HG02678 (cell line): ENCODE measurements around the gene GARNL3.

Experiments used
- ATAC-seq: cut with Tn5 transposase; IDR thresholded peaks from one replicate; pipeline ENCODE4 v1.9.1; 2021; ENCODE audit warnings: mild to moderate bottlenecking, moderate library complexity; ENCODE audit not compliant: unreplicated experiment

GARNL3 gene

DNA sequence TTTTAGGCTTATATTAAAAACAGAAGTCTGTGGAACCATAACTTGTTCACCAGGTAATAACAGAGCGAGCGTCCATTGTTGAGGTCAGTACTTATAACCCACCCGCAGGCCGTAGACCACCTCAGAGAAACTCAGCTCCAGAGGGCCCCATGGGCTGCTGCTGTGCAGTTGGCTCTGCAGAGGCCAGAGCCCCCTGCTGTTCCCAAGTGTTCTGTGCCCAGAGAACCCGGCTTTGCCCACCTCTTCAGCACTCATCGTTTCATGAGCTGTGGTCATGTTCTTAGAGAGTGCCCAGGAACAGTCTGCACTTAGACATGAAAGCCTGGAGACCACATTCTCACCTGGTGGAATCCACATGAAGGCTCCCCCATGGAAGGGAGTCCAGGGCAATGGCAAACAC, 82.0 kb downstream of the GARNL3 start:
- no peak for ATAC-seq

DNA sequence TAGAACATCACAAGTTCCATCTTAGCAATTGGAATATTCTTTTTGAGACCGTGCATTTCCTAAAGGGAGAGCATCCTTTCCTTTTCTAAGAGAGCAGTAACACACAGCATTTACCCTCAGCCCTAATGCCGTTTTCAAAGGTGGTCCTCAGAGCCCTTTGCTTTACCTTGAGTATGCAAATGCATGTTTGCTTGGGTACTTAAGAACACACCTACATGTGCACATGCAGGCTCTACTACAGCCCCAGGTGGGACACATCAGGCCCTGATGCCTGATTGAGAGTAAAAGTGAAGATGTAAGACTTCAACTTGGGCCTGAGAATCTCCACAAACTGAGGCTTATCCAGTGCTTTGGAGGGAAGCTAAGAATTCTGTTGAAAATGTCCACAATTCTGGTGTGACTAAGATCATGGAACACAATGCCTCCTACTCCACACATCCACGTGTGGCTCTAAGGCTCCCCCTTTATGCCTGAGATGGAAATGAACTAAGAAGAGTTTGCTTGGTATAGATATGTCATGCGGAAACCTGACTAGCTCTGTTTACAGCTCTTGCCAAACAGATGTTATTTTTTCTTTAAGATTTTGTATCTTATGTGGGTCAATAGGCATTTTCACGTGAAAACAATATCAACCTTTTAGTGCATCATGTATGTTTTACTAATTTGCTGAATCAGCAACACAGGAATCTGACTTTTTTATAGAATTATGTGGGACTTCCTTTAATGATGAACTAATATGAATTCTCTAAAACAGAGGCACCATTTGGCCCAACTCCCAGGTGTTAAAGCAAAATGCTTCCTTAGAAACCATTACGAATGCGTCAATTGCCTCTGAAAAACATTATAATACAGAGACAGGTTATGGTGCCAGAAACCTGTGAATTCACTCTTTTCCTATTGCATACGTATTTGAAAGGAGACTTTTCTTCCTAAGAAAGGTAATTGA, 83.5 kb downstream of the GARNL3 start:
- no peak for ATAC-seq

DNA sequence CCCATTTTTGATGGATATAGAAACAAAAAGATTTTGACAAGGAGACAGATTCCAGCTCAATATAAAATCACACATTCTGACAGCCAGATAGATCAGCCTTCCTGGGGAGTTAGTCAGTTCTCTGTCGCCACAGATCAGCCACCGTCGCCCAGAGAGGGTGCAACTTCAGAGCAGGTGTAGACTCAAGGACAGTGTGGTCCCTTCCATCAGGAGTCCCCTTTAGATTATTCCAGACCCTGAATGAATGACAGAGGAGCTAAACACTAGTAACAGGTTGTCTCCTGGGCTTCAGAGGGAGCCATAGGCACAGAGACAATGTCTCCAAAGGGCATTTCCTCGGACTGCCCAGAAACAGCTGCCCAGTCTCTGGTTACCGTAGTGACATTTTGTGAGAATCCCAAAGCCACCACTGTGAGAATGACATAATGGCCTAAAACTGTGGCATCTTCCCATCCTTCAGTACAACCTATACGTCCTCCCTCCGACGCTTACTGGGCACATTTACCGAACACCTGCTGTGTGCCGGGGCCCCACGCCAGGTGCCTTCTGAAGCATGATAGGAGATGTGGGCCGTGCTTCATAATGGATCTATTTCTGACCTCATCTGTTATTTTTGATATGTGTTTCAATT, 85.0 kb downstream of the GARNL3 start:
- no peak for ATAC-seq

DNA sequence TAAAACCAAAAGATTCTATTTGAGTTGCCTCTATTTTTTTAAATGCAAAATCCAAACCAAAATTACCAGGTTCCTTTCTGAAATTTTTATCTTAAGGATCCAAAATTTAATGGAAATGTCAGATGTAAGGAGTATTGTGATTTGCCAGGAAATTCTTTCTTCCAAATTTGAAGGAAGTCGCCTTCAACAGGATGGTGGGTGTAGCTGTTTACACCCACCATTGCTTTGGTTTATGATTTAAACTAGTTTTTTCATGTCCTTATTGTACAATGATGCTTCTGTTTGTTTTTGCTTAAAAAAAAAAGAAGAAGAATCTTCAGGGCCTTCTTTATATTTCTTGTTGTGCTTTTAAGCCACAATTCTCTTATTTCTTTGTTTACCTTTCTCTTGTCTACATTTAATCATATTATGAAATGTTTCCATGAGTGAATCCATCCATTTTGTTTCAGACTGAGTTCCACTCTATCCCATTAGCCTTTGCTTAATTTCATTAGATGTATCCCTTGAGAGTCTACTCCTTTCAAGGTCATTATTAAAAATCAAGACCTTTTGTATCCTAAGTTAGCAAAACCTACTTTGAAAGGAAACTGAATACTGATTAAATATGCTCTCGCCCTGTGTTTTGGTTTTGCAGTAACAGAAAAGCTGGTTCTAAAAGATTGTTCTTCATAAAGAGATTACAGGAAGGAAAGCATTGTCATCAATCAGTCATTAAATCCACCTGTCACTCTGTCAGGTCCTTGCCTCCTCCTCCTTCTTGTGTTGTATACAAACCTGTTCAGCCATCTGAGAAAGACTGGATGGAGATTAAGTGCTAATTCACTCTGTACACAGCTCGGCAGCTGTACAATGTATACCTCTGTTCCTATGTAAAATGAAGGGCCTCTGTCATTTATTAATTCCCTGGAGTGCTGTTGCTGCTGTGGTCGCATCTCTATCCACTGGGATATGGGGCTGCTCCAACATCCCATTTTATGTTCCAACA, 86.9 kb downstream of the GARNL3 start:
- no peak for ATAC-seq

DNA sequence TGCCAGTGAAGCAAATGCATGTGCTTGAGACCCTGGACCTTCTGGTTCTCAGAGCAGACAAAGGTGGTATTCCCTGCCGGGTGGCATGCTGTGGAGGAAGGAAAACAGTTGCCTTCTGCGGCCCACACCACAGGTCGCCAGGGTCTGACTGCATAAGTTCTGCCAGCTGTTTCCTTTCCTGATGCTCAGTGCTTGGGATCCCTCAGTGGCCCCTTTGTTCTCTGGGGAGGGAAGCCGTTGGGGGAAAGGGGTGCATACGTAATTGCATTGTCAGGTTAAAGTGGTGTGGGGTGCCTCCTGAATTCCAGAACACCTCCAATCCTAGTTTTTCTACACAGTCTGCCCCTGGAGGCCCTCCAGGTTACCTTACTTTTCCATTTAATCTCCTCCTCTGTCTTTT, 89.3 kb downstream of the GARNL3 start:
- ATAC-seq, result no peak

DNA sequence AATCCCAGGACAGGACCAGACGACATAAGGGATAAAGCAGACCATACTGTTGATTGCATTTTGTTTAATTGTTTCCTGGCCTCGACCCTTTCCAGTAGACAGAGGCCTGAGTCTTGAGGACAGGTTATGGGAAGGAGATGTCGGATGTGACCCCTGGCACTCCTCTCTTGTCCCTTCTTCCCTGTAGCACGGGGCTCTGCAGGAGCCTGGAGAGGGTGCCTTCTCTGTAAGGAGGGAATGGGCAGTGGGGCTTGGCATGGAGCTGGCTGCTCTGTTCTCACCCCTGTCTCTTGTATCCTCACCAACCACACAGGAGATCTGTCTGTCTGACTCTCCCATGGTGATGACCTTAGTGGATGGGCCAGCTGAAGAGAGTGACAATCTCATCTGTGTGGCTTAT, 92.3 kb downstream of the GARNL3 start:
- ATAC-seq, result no peak

DNA sequence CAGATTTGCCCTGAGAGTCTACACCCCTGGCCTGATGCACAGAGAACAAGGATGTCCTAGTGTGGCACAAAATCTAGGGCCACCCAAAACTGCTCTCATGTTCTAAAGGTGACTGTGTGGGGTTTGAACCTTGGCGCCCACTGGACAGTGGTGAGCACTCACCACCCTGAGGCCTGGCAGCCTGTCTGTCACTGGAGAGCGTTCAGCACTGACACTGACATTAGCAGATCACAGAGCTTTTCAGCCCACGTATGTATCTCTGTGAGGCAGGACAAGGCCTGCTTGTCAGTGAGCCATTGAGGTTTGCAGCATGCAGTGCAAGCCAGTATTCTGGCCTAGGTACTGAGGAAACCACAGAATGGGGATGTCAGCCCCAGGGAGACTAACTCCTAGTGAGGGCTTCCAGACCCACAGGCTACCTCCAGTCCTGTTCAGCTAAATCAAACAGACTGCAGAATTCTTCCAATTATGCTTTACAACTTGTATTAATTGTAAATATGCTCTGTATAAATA, 93.5 kb downstream of the GARNL3 start:
- ATAC-seq, result no peak

DNA sequence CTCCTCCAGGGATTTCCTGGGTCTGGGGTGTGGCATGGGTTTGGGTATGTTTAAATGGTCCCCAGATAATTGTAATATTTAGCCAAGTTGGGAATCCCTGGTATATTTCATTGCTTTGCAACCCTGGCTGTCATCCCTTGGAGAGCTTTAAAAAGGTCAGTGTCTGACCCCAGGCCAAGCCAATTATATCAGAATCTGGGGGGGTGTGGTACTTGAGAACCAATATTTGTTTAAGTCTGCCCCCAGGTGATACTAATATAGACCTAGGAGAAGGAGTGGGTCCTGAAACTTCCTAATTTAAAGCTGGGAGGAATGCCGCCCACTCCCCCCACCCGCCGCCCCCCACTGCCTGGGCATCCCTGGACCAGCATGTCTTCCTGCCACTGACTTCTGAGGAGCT, 94.2 kb downstream of the GARNL3 start:
- no peak for ATAC-seq

DNA sequence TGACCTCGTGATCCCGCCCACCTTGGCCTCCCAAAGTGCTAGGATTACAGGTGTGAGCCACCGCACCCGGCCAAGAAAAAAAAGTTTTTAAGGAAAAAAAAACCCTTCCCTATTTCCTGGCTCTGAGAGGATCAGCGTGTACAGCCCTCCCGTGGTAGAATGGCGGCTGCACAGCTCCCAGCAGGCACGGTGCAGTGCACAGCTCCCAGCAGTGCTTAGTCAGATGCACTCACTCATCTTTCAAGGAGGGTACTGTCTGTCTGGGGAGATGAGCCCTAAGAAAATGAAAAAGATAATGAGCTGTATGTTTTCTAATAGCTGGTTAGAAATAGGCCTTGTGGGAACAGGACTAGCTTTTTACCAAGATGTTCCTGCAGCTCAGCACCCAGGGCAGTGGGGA, 95.7 kb downstream of the GARNL3 start:
- no peak for ATAC-seq

DNA sequence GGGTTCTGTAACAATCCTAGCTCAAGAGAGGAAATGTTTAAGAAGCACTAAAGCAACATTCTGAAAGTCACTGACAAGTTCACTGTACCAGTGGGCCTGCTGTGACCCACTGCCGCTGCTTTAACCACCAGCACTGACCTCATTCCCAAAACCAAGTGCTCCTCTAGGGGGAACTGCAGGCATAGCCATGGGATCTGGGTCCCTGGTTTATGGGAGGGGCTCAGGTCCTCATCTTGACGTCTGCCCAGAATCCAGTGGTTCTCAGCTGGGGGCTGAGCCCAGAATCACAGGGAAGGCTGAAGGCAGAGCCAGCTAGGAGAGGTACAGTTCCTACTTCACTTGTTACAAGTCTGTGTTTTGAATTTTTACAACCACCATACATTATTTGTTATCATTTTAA, 96.3 kb downstream of the GARNL3 start:
- ATAC-seq, result no peak

DNA sequence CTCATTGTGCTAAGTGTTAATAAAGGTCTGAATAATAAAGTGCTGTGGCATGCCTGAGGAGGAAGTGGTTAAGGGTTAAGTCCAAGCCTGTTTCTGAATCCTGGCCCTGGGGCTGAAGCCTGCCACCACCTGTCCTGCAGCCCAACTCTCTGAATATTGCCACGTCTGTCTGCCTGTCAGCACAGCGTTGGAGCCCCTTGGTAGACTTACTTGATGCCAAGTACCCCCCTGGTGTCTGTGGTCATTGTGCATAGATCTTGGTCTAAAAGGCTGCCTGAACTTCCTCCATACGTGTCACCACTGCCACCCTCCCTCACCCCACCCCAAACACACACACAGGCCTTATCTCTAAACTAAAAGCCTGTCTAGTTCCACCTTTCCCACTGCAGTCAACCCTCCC, 97.0 kb downstream of the GARNL3 start:
- no peak for ATAC-seq

DNA sequence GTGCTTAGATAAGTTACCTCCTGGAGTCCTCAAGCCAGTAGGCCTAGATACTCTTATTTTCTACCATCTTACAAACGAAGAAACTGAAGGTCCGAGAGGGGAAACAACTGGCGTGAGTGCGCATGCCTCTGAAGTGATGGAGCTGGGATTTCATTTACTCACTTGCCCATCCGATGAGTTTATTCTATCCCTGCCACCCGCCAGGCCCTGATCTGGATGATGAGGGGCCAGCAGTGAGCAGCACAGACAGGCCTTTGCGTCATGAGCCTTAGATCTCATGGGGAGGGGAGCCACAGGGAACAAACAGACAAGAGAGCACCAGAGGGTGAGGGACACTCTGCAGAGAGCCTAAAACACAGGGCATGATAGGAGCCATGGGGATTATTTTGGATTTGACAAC, 98.3 kb downstream of the GARNL3 start:
- no peak for ATAC-seq

DNA sequence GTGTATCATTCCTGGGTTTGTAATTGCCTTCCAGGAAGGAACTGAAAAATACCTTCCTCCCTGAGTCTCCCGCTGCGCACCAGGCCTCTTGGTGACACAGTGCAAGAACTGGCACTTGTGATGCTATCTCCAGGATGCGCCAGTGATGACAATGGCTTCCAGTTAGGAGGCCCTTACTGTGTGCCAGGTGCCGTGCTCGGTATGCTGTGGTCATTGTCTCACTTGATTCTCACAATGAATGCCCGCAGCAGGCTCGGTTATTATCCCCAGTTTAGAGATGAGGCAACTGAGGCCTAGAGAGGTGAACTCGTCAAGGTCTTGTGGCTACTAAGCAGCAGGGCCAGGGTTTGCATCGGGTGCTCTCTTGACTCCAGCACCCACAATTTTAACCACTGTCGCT, 100.9 kb downstream of the GARNL3 start:
- ATAC-seq, result no peak

DNA sequence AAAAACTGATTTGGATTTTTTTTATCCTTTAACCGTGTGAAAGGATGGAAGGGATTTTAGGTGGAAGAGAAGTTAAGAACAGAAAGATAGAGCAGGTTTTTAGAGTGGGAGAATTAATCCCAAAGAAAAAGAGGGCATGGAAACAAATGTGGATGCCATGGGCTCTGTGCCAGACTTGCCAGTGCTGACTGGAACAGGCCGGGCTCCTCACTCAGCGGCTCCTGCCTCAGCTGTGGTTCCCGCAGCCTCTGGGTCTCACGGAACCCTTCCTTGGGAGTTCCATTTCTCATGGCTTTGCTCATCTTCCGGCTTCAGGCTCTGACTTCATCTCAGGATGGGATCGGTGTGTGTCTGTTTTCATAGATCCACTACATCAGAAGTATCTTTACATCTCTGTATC, 102.0 kb downstream of the GARNL3 start:
- ATAC-seq, result no peak

DNA sequence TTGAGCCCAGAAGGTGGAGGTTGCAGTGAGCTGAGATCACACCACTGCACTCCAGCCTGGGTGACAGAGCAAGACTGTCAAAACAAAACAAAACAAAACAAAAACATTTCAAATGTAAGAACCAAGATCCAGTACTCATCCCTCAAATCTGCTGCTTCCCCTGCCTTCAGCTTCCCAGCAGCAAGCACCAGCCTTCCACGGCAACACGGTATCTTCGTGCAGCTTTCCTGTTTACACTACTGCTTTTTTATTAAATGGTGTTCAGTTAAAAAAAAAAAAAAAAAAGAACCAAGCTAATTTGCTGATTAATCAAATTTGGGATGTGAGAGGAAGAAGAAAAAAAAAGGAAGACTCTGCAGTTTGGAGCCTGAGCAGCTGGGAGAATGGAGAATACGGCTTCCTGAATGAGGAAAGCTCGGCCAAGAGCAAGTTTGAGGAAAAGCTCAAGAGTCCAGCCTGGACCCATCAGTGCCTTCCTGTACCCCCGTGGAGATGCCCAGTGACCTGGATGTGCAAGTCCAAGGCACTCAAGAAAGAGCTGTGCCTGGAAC, 104.4 kb downstream of the GARNL3 start:
- no peak for ATAC-seq

DNA sequence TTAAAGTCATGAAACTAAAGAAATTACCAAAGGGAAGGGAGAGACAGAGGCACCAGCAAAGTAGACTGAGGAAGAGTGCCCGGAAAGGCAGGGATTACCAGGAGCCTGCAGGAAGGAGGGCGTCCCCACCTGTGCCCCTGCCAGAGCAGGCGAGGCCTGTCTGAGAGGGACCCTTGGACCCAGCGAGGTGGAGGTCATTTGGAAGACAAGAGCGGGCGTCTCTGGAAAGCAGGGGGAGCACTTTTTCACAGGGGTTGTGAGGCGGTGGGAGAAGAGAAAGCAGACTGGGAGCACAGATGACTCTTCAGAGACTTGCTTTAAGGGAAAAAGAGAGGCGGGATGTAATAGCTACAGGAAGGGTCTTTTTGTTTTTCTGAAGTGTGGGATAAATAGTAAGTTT, 104.9 kb downstream of the GARNL3 start:
- no peak for ATAC-seq

DNA sequence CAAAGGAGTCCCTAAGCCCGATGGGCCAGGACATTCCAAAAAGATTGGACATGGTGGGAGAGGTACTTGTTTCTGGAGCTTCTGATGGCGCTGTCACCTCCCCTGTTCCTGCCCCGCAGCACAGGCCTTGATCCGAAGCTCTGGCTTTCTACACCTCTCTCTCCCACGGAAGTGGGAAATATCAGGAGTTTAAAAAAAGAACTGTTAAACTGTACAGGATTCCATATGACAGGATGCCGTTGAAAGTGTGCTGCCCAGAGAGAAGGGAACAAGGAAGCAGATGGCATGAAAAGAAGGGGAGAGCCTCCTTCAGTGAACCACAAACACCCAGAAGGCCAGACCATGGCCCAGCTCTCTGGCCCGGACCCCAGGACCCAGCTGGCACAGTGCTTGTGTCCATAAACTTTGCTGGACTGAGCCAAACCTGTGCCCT, 105.6 kb downstream of the GARNL3 start:
- no peak for ATAC-seq

DNA sequence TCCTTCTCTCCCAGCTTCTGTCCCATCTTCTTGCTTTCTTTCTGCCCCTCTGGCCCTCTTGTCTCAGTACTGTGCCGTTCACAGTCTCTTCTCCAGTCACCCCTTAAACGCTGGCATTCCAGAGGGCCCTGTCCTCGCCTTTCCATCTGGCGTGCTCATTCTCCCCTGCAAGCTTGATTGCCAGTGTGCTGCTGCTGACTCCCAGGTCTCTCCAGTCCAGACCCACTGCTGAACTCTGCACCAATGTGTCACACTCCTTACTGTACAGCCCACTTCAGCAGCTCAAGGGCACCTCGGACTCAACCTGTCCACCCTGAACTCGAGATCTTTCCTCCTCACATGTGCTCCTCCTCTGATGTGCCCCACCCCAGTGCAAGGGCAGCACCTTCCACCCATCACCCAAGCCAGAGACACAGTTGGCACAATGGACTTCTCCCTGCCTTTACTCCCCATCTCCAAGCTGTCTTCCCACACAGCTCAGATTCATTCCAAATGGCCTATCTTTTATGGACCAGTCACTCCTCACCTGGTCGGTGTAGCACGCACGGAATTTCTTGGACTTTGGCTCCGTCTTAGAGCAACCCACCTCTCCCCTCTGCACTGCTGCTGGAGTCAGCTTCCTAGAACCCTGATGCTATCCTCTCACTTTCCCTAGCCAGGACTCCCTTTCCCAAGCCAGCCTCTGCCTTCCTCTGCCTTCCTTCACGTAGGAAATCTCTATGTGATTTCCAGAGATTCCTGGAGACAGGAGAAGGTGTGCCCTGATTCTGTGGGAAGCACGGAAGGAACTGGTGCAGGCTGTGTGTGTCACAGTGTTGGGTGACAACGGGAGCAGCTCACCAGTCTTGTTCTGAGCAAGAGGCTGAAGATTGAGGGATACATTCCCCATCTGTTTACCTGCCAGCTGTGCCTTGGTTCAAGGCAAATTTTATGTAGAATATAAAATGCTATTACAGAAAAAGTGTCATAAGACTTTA, 106.4 kb downstream of the GARNL3 start:
- no peak for ATAC-seq

DNA sequence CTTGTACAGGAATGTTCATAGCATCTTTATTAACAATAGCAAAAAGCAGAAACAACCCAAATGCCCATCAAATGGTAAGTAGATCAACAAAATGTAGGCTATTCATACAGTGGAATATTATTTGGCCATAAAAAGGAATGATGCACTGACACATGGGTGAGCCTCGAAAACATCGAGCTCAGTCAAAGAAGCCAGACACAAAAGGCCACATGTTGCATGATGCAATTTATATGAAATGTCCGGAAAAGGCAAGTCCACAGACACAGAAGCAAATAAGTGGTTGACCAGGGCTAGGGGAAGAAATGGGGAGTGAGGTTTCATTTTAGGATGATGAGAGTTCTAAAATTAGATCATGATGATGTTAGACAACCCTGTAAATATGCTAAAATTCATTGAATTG, 115.9 kb downstream of the GARNL3 start:
- ATAC-seq, result no peak

DNA sequence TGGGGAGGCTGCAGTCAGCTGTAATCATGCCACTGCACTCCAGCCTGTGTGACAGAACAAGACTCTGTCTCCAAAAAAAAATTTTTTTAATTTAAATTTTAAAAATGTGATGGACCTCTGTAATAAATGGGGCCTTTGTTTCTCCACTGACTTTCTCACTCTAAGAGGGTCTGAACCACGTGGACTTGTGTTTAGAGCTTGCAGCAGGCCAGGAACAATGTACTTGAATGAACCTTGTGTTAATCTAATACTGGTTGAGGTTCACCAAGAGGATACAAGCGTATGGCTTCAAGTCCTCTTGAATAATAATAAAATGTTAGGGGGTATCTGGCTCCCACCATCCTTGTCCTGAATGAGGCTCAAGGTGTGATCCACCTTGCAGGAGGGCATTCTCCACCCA, 118.0 kb downstream of the GARNL3 start:
- no peak for ATAC-seq
